H9 (cell line): ENCODE data around the gene PRPF6. TPM values are rescaled to one million over a fixed set of nuclear protein-coding genes. Genes with fewer than 3 reads are reported as not detected.

Experiments
- DNase-seq: peaks from one replicate; pipeline ENCODE4 v3.0.0-alpha.2; 2017
- H2AFZ ChIP-seq: one replicate; pipeline ENCODE4 v1.6.1; 2013; ENCODE audit warnings: mild to moderate bottlenecking, low read length, control low read depth, moderate library complexity
- H2AK5ac ChIP-seq: 2 replicates; pipeline ENCODE4 v1.6.1; 2013; ENCODE audit warnings: low read length, control low read depth, mixed read lengths; ENCODE audit not compliant: insufficient read length
- H2BK120ac ChIP-seq: one replicate; pipeline ENCODE4 v1.6.1; 2013; ENCODE audit warnings: low read depth, mild to moderate bottlenecking, low read length, control low read depth, inconsistent platforms; ENCODE audit not compliant: poor library complexity, severe bottlenecking
- H2BK12ac ChIP-seq: 2 replicates; pipeline ENCODE4 v1.6.1; 2013; ENCODE audit warnings: low read length, control low read depth, mixed read lengths, low read depth; ENCODE audit not compliant: insufficient read length
- H2BK15ac ChIP-seq: 2 replicates; pipeline ENCODE4 v1.6.1; 2013; ENCODE audit warnings: low read depth, low read length, control low read depth
- H2BK20ac ChIP-seq: one replicate; pipeline ENCODE4 v1.6.1; 2013; ENCODE audit warnings: low read depth, mild to moderate bottlenecking, low read length, control low read depth, inconsistent platforms; ENCODE audit not compliant: poor library complexity, severe bottlenecking
- H2BK5ac ChIP-seq: 2 replicates; pipeline ENCODE4 v1.6.1; 2013; ENCODE audit warnings: low read length, control low read depth, mixed read lengths; ENCODE audit not compliant: insufficient read length
- H3K14ac ChIP-seq: 2 replicates; pipeline ENCODE4 v1.6.1; 2013; ENCODE audit warnings: low read length, control low read depth; ENCODE audit not compliant: insufficient read depth
- H3K18ac ChIP-seq: 2 replicates; pipeline ENCODE4 v1.6.1; 2013; ENCODE audit warnings: low read depth, mild to moderate bottlenecking, mixed read lengths, low read length, control low read depth; ENCODE audit not compliant: insufficient read length
- H3K23ac ChIP-seq: 2 replicates; pipeline ENCODE4 v1.6.1; 2013; ENCODE audit warnings: low read length, control low read depth, mixed read lengths, low read depth; ENCODE audit not compliant: insufficient read length
- H3K23me2 ChIP-seq: 2 replicates; pipeline ENCODE4 v1.6.1; 2013; ENCODE audit warnings: low read depth, mild to moderate bottlenecking, mixed read lengths, low read length, control low read depth; ENCODE audit not compliant: insufficient read length, poor library complexity, severe bottlenecking
- H3K27ac ChIP-seq: 2 replicates; pipeline ENCODE4 v1.5.1; 2013; ENCODE audit warnings: low read length, control low read depth, mixed read lengths, low read depth; ENCODE audit not compliant: insufficient read length
- H3K27me3 ChIP-seq: 2 replicates; pipeline ENCODE4 v1.6.1; 2013; ENCODE audit warnings: low read length, control low read depth, inconsistent platforms; ENCODE audit not compliant: insufficient read depth
- H3K4ac ChIP-seq: 2 replicates; pipeline ENCODE4 v1.6.1; 2013; ENCODE audit warnings: low read depth, mild to moderate bottlenecking, control low read depth, inconsistent platforms, low read length, moderate library complexity
- H3K4me1 ChIP-seq: 2 replicates; pipeline ENCODE4 v1.6.1; 2013; ENCODE audit warnings: low read length, control low read depth, inconsistent platforms; ENCODE audit not compliant: insufficient read depth
- H3K4me2 ChIP-seq: 2 replicates; pipeline ENCODE4 v1.6.1; 2013; ENCODE audit warnings: low read length, control low read depth, mixed read lengths; ENCODE audit not compliant: insufficient read length, insufficient read depth
- H3K56ac ChIP-seq: 2 replicates; pipeline ENCODE4 v1.6.1; 2013; ENCODE audit warnings: low read depth, mild to moderate bottlenecking, mixed read lengths, low read length, control low read depth; ENCODE audit not compliant: insufficient read length
- H3K79me1 ChIP-seq: 2 replicates; pipeline ENCODE4 v1.6.1; 2013; ENCODE audit warnings: low read depth, mild to moderate bottlenecking, moderate library complexity, low read length, control low read depth, inconsistent platforms; ENCODE audit not compliant: insufficient read depth, poor library complexity, severe bottlenecking
- H3K79me2 ChIP-seq: 2 replicates; pipeline ENCODE4 v1.6.1; 2013; ENCODE audit warnings: low read length, control low read depth, inconsistent platforms; ENCODE audit not compliant: insufficient read depth
- H3K9ac ChIP-seq: 2 replicates; pipeline ENCODE4 v1.6.1; 2013; ENCODE audit warnings: low read length, control low read depth, mixed read lengths; ENCODE audit not compliant: insufficient read length; ENCODE audit errors: extremely low read depth
- H3K9me3 ChIP-seq: one replicate; pipeline ENCODE4 v1.6.1; 2013; ENCODE audit warnings: low read depth, low read length, inconsistent platforms; ENCODE audit not compliant: control insufficient read depth
- H3T11ph ChIP-seq: one replicate; pipeline ENCODE4 v1.6.1; 2013; ENCODE audit warnings: mild to moderate bottlenecking, low read length, control low read depth, inconsistent platforms
- H4K20me1 ChIP-seq: one replicate; pipeline ENCODE4 v1.6.1; 2013; ENCODE audit not compliant: control insufficient read depth, insufficient read length, insufficient read depth
- H4K5ac ChIP-seq: 2 replicates; pipeline ENCODE4 v1.6.1; 2013; ENCODE audit warnings: low read depth, mild to moderate bottlenecking, mixed read lengths, low read length, control low read depth; ENCODE audit not compliant: insufficient read length
- H4K8ac ChIP-seq: replicated peaks from 2 replicates; pipeline ENCODE4 v1.6.1; 2013; ENCODE audit warnings: low read length, control low read depth, mixed read lengths, low read depth; ENCODE audit not compliant: insufficient read length
- H4K91ac ChIP-seq: 2 replicates; pipeline ENCODE4 v1.6.1; 2013; ENCODE audit warnings: low read depth, mild to moderate bottlenecking, moderate library complexity, mixed read lengths, low read length, control low read depth; ENCODE audit not compliant: insufficient read length
- H3K27ac Mint-ChIP-seq, 3 experiments: 2 replicates in 2 of 3; 3 replicates in 1 of 3; pipeline ENCODE4 v1.8.0; 2020 to 2021; ENCODE audit warnings: mixed read lengths in 3 of 3, mild to moderate bottlenecking in 1 of 3, moderate library complexity in 1 of 3
- H3K27me3 Mint-ChIP-seq: 2 replicates; pipeline ENCODE4 v1.8.0; 2021; ENCODE audit warnings: low read depth, mild to moderate bottlenecking, moderate library complexity, mixed read lengths
- H3K36me3 Mint-ChIP-seq, 3 experiments: 2 replicates in 2 of 3; 3 replicates in 1 of 3; pipeline ENCODE4 v1.8.0; 2020 to 2021; ENCODE audit warnings: low read depth in 3 of 3, mixed read lengths in 3 of 3; ENCODE audit not compliant: insufficient read depth in 1 of 3
- H3K4me1 Mint-ChIP-seq, 2 experiments: 2 replicates each; pipeline ENCODE4 v1.8.0; 2020; ENCODE audit warnings: mixed read lengths in 2 of 2
- H3K4me3 Mint-ChIP-seq, 2 experiments: 2 replicates in 1 of 2; 3 replicates in 1 of 2; pipeline ENCODE4 v1.8.0; 2020 to 2021; ENCODE audit warnings: mild to moderate bottlenecking in 2 of 2, mixed read lengths in 2 of 2, moderate library complexity in 1 of 2
- H3K9me3 Mint-ChIP-seq, 2 experiments: 2 replicates in 1 of 2; 3 replicates in 1 of 2; pipeline ENCODE4 v1.8.0; 2020; ENCODE audit warnings: mild to moderate bottlenecking in 2 of 2, mixed read lengths in 2 of 2, moderate library complexity in 1 of 2
- CTCF ChIP-seq: fragments of 200-600 bp; sonication (generic); conservative IDR thresholded peaks from 3 replicates; pipeline ENCODE4 v1.8.0; 2021; ENCODE audit warnings: antibody characterized with exemption, mild to moderate bottlenecking
- WGBS: extraction: QIAGEN DNeasy Blood & Tissue Kit; methylation state at CpG from one replicate; pipeline ENCODE4 v1.1.7; 2013; ENCODE audit warnings: missing lambda C conversion rate, low lambda C conversion rate, mixed read lengths; ENCODE audit not compliant: insufficient read length; ENCODE audit errors: extremely low coverage; 5-methylcytosine and 5-hydroxymethylcytosine counted together
- total RNA-seq: library from RNA; stranded (reverse); gene quantifications from 2 replicates; pipeline ENCODE4 v1.2.1, GENCODE V29; 2021

The PRPF6 gene
- total RNA-seq, 1 experiment from 2014 or later = 87.9 TPM

GRCh38 chr20:64010711-64011237 is 29.8 kb downstream of the PRPF6 start:
- Histone ChIP-seq H4K5ac (no peak overlapping the region), H3K4ac (no peak overlapping the region), H3K23ac (no peak overlapping the region), H2AFZ (no peak overlapping the region), H3K79me2 (no peaks in the 10 kb centered on the region), H3K4me2 (no peak overlapping the region), H2BK120ac (no peak overlapping the region), H3K27ac (no peak overlapping the region), H3K9me3 (no peaks in the 10 kb centered on the region), H4K20me1 (no peaks in the 10 kb centered on the region), H3K4me1 (no peaks in the 10 kb centered on the region), H2BK5ac (no peak overlapping the region), H3K56ac (no peak overlapping the region), H3K23me2 (no peaks in the 10 kb centered on the region), H3K27me3 (no peaks in the 10 kb centered on the region), H4K8ac (no peak overlapping the region), H2BK15ac (no peak overlapping the region), H4K91ac (no peak overlapping the region), H3K18ac (no peak overlapping the region), H2BK20ac (no peak overlapping the region), H2BK12ac (no peak overlapping the region), H3K9ac (no peak overlapping the region), H3K79me1 (peaks cover 4% of the 10 kb centered on the region), H3K14ac (no peak overlapping the region), H2AK5ac (no peak overlapping the region), H3T11ph (no peak overlapping the region)
- WGBS = no CpG with 5 or more reads among the region's 8 CpGs
- TF ChIP-seq CTCF = no peak
- H3K4me3 Mint-ChIP-seq = no peak overlapping the region
- peaks cover 25 to 68% (median 68%) of the 10 kb centered on the region in 3 experiments for H3K36me3 Mint-ChIP-seq
- H3K4me1 Mint-ChIP-seq = no peaks in the 10 kb centered on the region
- H3K27me3 Mint-ChIP-seq = no peaks in the 10 kb centered on the region
- H3K9me3 Mint-ChIP-seq = peaks cover 4 to 5% of the 10 kb centered on the region in 2 experiments; a peak in 2 of 5 replicates
- no peak overlapping the region for H3K27ac Mint-ChIP-seq
- no peak for DNase-seq
